GM12865 (cell line): ENCODE measurements around the gene SPINT3.

Experiments
- DNase-seq: peaks from one replicate; pipeline ENCODE4 v3.0.0; 2010; ENCODE audit warnings: low read depth
- H3K4me3 ChIP-seq: 2 replicates; pipeline ENCODE4 v1.5.1; 2011; ENCODE audit warnings: mild to moderate bottlenecking, low read depth, low read length, control low read depth
- CTCF ChIP-seq: IDR thresholded peaks from 2 replicates; pipeline ENCODE4 v1.5.1; 2011; ENCODE audit warnings: low read length, control low read depth, low read depth, inconsistent platforms; ENCODE audit not compliant: insufficient read depth; ENCODE audit errors: missing control alignments

The SPINT3 gene

GRCh38 chr20:45547206-45547770 lies 31.9 kb upstream of the SPINT3 start, which contains the start of gene EPPIN:
TSS of gene EPPIN (minus strand) at chr20:45547401. CDS start at chr20:45547357, 44 bp downstream.
- DNase-seq = no peak
- no peak for TF ChIP-seq CTCF
- H3K4me3 ChIP-seq = no peak within 1 kb of the TSS

GRCh38 chr20:45545754-45546453 lies 30.5 kb upstream of the SPINT3 start:
- H3K4me3 ChIP-seq = no peak overlapping the region
- TF ChIP-seq CTCF = peak; percentile 11
- DNase-seq = peak; percentile 3

- no peak overlapping the region for H3K4me3 ChIP-seq
- DNase-seq = no peak
- no peak for TF ChIP-seq CTCF
These were observed 29.9 kb upstream of the SPINT3 start for GRCh38 chr20:45545351-45545750.

GRCh38 chr20:45539382-45539781 lies 24.0 kb upstream of the SPINT3 start, which contains the start of gene WFDC6:
TSS of gene WFDC6 (minus strand) at chr20:45539482. CDS start at chr20:45539407, 75 bp downstream.
- no peak for DNase-seq
- no peak within 1 kb of the TSS for H3K4me3 ChIP-seq
- no peak for TF ChIP-seq CTCF

- H3K4me3 ChIP-seq = no peak overlapping the region
- TF ChIP-seq CTCF = no peak
- DNase-seq = no peak
These were observed 22.9 kb upstream of the SPINT3 start for GRCh38 chr20:45538209-45538799.

- no peak for TF ChIP-seq CTCF
- H3K4me3 ChIP-seq = no peak overlapping the region
- no peak for DNase-seq
These were observed 11.9 kb upstream of the SPINT3 start for GRCh38 chr20:45527294-45527693.
